GM21737 (cell line): ENCODE measurements around the gene TUBA3C.
"Not testable (repeated sequence)": the region's sequence is repeated elsewhere in the genome, so short reads cannot be mapped to it uniquely, and the experiment has no call there.

ENCODE experiments used
- ATAC-seq: cut with Tn5 transposase; IDR thresholded peaks from one replicate; pipeline ENCODE4 v1.9.1; 2021; ENCODE audit warnings: mild to moderate bottlenecking, moderate library complexity; ENCODE audit not compliant: unreplicated experiment

TUBA3C gene

GRCh38 chr13:19181621-19182485, at the start of gene TUBA3C:
Gene TUBA3C, minus strand, starts transcription at chr13:19181824. Its CDS starts 77 bp downstream, at chr13:19181747.
- ATAC-seq: no peak

GRCh38 chr13:19207413-19207812, 25.8 kb upstream of the TUBA3C start:
- ATAC-seq: not testable (repeated sequence)

DNA sequence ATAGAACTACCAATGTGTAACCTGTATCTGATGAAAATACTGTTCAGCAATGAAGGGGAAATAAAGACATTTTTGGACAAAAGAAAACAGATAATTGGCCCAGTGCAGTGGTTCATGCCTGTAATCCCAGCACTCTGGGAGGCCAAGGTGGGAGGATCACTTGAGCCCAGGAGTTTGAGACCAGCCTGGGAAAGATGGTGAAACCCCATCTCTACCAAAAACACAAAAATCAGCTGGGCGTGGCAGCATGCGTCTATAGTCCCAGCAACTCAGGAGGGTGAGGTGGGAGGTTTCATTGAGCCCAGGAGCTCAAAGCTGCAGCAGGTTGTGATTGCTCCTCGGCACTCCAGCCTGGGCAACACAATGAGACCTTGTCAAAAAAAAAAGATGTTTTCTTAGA, 11.0 kb upstream of the TUBA3C start:
- not testable (repeated sequence) for ATAC-seq

DNA sequence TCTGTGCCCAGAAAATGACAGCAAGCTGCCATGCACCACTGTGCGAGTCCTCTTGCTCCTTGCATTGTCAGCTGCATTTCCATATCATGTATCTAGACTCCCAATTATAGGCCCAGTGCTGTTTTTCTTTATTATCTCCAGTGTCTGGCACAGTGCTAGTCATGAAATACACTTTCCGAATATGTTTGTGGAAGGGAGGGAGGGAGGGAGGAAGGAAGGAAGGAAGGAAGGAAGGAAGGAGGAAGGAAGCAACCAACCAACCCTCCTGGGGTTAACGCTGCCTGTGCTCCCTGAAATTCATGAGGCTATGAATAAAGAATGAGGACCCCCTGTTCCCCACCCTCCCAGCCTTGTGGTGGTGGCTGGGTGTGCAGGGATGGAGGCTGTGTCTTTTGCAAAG, 8.3 kb upstream of the TUBA3C start:
- not testable (repeated sequence) for ATAC-seq

DNA sequence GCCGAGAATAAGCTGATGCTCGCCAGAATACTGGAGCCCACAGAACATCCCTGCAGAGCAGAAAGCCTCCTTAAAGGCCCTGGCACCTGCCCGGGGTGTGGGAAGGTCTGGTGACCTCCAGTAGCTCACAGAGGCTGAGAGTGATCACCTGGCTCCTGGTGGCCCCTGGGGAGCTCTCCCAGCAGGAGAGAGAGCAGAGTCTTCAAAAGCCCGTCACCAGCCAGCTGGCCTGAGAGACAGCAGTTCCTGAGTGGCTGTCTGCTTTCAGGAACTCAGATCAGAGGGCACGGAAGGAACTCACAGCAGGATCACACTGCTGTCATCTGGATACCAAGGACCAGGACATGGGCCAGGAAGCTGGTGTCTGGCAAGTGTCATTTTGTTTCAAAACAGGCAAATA, 7.7 kb upstream of the TUBA3C start:
- ATAC-seq: not testable (repeated sequence)

GRCh38 chr13:19185865-19186645, 4.4 kb upstream of the TUBA3C start:
- ATAC-seq: no peak

- no peak for ATAC-seq
These were observed 3.7 kb upstream of the TUBA3C start for GRCh38 chr13:19185086-19185864.

DNA sequence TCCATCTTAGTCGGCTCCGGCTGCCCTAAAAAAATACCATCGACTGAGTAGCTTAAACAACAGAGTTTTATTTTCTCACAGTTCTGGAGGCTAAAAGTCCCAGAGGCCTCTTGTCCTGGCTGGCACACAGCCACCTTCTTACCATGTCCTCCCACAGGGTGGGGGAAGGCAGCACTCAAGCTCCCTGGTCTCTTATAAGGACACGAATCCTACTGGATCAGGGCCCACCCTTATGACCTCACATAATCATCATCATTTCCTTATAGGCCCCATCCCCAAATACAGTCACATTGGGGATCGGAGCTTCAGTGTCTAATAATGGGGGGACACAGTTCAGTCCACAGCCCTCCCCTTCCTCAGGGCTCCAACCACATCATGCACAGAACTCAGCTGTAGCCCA, 2.6 kb upstream of the TUBA3C start:
- no peak for ATAC-seq

DNA sequence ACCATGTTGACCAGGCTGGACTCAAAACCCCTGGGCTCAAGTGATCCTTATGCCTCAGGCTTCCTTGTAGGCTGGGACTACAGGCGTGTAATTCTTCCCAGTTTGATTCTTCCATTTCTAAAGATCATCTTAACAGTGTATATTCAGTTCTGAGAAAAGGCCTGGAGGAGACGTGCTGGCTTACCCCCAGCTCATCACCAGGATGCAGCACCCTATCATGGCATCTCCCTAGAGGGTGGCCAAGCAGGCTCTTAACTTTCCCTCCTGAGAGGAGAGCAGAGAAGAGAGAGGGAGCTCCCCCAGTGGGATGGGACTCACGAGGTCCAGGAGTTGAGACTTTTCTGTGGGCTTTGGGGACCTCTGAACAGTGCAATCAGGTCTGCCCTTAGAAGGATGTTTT, 2.1 kb upstream of the TUBA3C start:
- no peak for ATAC-seq

GRCh38 chr13:19182536-19182935, 912 bp upstream of the TUBA3C start:
- ATAC-seq: no peak

GRCh38 chr13:19181021-19181620, 503 bp downstream of the TUBA3C start:
- ATAC-seq: no peak

DNA sequence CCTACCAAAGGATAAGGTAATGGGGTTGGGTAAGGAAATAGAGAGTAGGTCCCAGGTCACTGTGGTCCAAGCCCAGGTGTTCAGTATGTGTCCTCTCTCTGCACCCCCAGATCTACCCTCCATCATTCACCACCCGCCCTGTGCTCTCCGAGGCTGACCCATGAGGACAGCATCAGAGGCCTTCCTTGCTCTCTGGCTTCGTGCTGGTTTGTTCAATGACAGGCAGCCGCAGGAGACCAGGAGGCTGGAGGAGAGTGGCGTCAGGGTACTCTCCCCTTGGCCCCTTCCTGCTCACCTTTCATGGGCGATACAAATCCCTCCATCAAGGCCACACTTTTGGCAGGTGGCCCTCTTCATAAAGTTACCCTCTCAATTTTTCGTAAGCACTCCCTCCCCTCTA, 1.7 kb downstream of the TUBA3C start:
- ATAC-seq: no peak

DNA sequence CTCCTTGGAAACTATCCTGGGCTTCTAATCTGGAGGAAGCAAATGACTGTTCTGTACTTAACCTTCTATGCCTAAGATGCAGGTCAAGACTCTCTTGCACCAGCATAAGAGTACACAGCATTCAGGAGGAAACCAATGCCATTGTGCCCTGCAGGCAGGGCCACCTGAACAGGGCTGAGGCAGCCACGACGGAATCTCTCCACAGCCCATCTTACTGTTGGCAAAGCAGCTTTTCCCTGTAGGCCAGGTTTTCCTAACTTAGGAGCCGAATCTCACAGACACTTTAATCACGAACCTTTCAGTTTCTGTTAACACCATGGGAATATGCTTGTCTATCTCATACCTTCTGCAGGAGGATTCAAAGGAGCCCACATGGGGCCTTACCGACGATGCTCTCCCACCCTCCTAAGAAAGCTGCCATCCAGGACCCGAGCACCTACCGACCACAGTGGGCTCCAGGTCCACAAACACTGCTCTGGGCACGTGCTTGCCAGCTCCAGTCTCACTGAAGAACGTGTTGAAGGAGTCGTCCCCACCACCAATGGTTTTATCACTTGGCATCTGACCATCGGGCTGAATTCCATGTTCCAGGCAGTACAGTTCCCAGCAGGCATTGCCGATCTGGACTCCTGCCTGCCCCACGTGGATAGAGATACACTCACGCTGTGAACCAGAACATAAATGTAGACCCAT, 2.6 kb downstream of the TUBA3C start:
- no peak for ATAC-seq

- not testable (repeated sequence) for ATAC-seq
These were observed 4.4 kb downstream of the TUBA3C start for GRCh38 chr13:19176981-19177776.

- ATAC-seq: no peak
These were observed 7.9 kb downstream of the TUBA3C start for GRCh38 chr13:19173752-19174151.

DNA sequence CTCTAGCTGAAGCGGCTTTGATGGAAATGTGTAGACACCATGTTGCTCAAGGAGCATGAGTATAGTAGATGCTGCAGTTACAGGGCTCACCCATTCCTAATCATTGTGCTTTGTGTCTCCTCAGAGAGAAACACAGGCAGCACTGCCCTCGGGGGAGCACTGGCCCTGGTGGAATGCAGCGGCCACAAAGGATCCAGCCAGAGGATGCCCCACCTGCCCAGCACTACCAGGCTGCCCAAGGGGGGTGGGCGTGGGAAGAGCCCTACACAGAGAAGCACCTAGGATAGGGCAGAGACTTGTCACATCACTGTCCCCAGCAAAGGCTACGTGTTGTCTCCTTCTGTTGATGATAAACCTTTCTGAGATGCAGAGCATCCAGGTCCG, 9.0 kb downstream of the TUBA3C start:
- no peak for ATAC-seq

DNA sequence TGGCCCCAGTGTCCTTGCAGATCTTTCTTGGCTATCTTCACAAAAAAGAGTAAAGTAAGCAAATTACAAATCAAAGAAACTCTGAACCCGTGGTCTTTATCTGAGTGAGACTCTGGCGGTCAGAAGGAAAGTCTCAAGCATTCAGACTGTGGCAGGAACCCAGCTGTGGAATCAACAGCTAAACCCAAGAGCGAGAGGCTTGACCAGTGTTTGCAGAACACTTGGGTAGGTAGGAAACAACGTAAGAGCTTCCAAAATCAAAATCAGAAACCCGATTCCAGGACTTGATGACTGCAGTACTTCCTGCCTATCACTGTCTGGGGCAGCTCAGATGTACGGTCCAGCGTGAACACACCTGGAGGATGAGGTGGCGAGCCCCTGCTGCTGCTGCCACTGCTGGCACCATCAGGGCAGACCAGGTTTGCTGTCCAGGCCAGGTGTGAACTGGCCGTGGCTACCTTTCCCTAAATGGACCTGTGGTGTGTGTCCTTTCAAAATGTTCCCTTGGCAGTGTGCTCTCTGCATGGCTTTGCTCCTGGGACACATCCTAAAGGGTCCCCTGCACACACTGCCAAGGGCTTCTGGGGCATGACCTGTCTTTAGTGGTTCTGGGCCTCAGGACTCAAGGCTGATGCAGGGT, 9.5 kb downstream of the TUBA3C start:
- no peak for ATAC-seq

DNA sequence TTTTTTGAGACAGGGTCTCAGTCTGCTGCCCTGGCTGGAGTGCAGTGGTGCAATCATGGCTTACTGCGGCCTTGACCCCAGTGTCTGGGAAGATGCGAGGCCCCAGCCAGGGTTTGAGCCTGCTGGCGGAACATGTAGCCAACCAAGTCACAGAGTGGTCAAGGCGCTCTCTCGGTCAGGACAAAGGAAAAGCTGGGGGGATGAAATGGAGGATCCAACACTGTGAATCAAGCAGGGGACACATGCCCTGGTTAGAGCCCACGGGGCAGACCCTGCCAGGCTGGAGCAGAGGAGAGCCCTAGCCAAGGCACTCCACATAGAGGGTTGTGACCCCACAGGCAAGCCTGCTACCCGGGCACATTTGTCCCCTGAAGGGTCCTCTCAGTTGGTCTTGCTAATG, 10.1 kb downstream of the TUBA3C start:
- ATAC-seq: no peak

DNA sequence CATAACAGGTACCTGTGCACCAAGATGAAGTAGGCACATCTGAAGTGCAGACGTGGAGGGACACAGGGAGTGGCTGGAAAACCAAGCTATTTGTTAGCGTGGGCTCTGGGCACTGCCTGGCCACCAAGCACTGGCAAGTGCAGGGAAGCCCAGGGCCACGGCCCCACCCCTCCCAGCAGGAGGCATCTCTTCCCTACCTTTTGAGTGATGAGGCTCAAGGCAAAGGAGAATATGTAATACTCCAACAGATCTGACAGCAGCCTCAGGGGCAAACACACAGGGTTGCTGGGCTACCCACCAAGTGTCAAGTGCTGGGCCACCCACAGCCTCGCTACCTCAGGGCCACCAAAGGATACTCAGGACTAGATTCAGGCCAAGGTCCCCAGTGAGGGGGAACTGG, 11.6 kb downstream of the TUBA3C start:
- ATAC-seq: no peak
